ENCODE measurements around the gene TMEM203. TPM values are rescaled to one million over a fixed set of nuclear protein-coding genes. Genes with fewer than 3 reads are reported as not detected.
A peak's percentile ranks its signal among the peaks of the same experiment; 100 is the strongest.

Gene TMEM203
- total and polyA plus RNA-seq, 2 of the 13 experiments (the other 11 are each of a cell fraction or from before 2014, with no cell fraction given), result 23.4 to 36.7 TPM

DNA sequence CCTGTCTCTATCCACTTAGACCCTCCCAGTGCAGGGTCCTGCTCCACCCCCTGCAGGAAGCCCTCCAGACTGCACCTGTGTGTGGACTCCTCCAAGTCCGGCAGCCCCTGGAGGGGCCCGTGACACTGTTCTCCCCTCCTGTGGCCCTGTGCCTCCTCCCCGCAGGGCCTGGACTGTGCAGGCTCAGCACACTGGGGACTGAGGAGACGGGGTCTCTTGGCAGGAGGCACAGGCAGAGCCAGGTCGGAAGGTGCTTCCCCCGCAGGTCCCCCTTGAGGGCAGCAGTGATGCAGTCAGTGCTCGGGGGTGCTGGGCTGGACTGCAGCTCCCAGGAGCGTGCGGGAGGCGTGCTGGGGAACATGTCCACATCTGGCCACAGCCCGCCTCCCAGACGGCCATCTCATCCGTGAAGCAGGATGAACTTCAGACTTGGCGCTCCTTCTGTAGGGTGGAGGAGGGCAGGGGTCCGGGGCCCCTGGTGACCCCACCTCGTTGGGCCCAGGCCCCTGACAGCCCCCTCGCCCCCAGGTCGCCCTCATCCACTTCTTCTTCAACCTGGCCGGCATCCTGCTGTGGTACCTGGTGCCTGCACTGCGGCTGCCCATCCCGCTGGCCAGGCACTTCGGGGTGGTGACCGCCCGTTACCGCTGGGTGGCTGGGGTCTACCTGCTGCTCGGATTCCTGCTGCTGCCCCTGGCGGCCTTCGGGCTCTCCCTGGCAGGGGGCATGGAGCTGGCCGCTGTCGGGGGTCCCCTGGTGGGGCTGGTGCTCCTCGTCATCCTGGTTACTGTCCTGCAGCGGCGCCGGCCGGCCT is 30.2 kb upstream of the TMEM203 start (continued):
- TF ChIP-seq, protein P1, sequence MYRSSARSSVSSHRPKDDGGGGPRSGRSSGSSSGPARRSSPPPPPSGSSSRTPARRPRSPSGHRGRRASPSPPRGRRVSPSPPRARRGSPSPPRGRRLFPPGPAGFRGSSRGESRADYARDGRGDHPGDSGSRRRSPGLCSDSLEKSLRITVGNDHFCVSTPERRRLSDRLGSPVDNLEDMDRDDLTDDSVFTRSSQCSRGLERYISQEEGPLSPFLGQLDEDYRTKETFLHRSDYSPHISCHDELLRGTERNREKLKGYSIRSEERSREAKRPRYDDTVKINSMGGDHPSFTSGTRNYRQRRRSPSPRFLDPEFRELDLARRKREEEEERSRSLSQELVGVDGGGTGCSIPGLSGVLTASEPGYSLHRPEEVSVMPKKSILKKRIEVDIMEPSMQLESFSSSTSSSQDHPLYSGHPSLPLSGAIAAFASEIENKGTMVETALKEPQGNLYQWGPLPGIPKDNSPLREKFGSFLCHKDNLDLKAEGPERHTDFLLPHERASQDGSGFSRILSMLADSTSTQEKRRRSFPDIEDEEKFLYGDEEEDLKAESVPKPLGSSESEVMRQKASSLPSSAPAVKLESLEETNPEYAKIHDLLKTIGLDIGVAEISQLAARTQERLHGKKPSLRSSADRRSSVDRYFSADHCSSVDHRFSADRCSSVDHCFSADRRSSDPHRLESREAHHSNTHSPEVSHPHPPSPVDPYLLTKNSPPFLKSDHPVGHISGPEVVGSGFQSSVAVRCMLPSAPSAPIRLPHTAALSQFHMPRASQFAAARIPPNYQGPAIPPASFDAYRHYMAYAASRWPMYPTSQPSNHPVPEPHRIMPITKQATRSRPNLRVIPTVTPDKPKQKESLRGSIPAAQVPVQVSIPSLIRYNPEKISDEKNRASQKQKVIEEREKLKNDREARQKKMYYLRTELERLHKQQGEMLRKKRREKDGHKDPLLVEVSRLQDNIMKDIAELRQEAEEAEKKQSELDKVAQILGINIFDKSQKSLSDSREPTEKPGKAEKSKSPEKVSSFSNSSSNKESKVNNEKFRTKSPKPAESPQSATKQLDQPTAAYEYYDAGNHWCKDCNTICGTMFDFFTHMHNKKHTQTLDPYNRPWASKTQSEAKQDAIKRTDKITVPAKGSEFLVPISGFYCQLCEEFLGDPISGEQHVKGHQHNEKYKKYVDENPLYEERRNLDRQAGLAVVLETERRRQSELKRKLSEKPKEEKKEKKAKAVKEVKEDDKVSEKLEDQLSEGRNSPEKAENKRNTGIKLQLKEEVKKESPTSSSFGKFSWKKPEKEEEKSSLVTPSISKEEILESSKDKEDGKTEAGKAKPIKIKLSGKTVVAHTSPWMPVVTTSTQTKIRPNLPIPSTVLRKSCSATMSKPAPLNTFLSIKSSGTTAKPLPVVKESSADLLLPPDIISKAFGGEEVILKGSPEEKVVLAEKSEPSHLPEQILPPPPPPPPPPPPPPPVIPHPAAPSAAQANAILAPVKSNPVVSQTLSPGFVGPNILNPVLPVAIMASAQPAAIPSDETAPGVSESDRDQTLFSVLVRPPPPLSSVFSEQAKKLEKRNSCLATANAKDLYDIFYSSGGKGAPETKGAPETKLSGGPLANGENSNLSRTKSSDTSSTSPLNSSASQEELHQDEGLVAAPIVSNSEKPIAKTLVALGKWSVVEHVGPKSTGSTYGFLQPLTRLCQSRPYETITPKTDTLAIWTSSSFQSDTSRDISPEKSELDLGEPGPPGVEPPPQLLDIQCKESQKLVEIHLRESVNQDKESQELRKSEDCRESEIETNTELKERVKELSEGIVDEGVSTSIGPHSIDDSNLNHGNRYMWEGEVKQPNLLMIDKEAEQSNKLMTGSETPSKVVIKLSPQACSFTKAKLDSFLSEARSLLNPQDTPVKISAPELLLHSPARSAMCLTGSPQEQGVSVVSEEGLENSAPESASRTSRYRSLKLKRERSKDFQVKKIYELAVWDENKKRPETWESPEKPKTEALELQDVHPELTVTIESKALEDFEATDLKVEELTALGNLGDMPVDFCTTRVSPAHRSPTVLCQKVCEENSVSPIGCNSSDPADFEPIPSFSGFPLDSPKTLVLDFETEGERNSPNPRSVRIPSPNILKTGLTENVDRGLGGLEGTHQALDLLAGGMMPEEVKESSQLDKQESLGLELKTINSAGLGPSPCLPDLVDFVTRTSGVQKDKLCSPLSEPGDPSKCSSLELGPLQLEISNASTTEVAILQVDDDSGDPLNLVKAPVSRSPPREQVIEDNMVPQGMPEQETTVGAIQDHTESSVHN (CRISPR knock-in tag; IDR thresholded peaks at IDR 0.05), result no peak
- TF ChIP-seq, protein P2, sequence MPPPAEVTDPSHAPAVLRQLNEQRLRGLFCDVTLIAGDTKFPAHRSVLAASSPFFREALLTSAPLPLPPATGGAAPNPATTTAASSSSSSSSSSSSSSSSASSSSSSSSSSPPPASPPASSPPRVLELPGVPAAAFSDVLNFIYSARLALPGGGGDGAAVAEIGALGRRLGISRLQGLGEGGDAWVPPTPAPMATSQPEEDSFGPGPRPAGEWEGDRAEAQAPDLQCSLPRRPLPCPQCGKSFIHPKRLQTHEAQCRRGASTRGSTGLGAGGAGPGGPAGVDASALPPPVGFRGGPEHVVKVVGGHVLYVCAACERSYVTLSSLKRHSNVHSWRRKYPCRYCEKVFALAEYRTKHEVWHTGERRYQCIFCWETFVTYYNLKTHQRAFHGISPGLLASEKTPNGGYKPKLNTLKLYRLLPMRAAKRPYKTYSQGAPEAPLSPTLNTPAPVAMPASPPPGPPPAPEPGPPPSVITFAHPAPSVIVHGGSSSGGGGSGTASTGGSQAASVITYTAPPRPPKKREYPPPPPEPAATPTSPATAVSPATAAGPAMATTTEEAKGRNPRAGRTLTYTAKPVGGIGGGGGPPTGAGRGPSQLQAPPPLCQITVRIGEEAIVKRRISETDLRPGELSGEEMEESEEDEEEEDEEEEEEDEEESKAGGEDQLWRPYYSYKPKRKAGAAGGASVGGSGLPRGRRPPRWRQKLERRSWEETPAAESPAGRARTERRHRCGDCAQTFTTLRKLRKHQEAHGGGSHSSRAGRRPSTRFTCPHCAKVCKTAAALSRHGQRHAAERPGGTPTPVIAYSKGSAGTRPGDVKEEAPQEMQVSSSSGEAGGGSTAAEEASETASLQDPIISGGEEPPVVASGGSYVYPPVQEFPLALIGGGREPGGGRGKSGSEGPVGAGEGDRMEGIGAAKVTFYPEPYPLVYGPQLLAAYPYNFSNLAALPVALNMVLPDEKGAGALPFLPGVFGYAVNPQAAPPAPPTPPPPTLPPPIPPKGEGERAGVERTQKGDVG (CRISPR knock-in tag; IDR thresholded peaks at IDR 0.05; ENCODE audit: borderline replicate concordance), result no peak
- TF ChIP-seq EHMT2 (IDR thresholded peaks at IDR 0.05; ENCODE audit: borderline replicate concordance, low read depth, low read length) (no peak), TAF15 (IDR thresholded peaks at IDR 0.05; ENCODE audit: low read depth, low read length, poor library complexity, severe bottlenecking) (no peak), SMARCC2 (IDR thresholded peaks at IDR 0.05) (no peak), ZNF772 (CRISPR knock-in tag; IDR thresholded peaks at IDR 0.05) (no peak), ZFP36L2 (CRISPR knock-in tag; IDR thresholded peaks at IDR 0.05) (no peak), ZNF510 (CRISPR knock-in tag; IDR thresholded peaks at IDR 0.05; ENCODE audit: low read depth) (no peak), ZNF589 (CRISPR knock-in tag; conservative IDR thresholded peaks at IDR 0.05) (0 out of 2 replicates have a peak, but pooled peaks have one; percentile 3), NR3C1 (CRISPR knock-in tag; IDR thresholded peaks at IDR 0.05) (no peak), HDAC2 (CRISPR knock-in tag; IDR thresholded peaks at IDR 0.05) (peak; percentile 60; the same call in 1 of the 2 replicates), NAIF1 (CRISPR knock-in tag; IDR thresholded peaks at IDR 0.05; ENCODE audit: borderline replicate concordance) (0 out of 2 replicates have a peak, but pooled peaks have one; percentile 12), NR1H2 (CRISPR knock-in tag; IDR thresholded peaks at IDR 0.05; ENCODE audit: borderline replicate concordance, low read depth) (no peak), TAF1 (CRISPR knock-in tag; IDR thresholded peaks at IDR 0.05) (no peak; the same call in 1 of the 2 replicates), CBX2 (IDR thresholded peaks at IDR 0.05; ENCODE audit: low read depth, low read length) (no peak), CBX2 (CRISPR knock-in tag; IDR thresholded peaks at IDR 0.05; ENCODE audit: low read depth) (no peak)
- TF ChIP-seq, protein P3, sequence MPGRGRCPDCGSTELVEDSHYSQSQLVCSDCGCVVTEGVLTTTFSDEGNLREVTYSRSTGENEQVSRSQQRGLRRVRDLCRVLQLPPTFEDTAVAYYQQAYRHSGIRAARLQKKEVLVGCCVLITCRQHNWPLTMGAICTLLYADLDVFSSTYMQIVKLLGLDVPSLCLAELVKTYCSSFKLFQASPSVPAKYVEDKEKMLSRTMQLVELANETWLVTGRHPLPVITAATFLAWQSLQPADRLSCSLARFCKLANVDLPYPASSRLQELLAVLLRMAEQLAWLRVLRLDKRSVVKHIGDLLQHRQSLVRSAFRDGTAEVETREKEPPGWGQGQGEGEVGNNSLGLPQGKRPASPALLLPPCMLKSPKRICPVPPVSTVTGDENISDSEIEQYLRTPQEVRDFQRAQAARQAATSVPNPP (CRISPR knock-in tag; IDR thresholded peaks at IDR 0.05), result no peak
